HFF-Myc (cell line): ENCODE results near the gene PLB1.

Source experiments
- DNase-seq: peaks from one replicate; pipeline ENCODE4 v3.0.0-alpha.2; 2011; ENCODE audit warnings: low read depth; ENCODE audit errors: extremely low read depth
- H3K4me3 ChIP-seq: replicated peaks from 2 replicates; pipeline ENCODE4 v1.5.1; 2011; ENCODE audit warnings: low read depth, mild to moderate bottlenecking, control low read depth, low read length
- TF ChIP-seq, protein P1 (sequence below): IDR thresholded peaks from 2 replicates; pipeline ENCODE4 v1.5.1; 2012; ENCODE audit warnings: mild to moderate bottlenecking, low read depth, low read length, control low read depth; ENCODE audit errors: missing control alignments

Gene PLB1

DNA sequence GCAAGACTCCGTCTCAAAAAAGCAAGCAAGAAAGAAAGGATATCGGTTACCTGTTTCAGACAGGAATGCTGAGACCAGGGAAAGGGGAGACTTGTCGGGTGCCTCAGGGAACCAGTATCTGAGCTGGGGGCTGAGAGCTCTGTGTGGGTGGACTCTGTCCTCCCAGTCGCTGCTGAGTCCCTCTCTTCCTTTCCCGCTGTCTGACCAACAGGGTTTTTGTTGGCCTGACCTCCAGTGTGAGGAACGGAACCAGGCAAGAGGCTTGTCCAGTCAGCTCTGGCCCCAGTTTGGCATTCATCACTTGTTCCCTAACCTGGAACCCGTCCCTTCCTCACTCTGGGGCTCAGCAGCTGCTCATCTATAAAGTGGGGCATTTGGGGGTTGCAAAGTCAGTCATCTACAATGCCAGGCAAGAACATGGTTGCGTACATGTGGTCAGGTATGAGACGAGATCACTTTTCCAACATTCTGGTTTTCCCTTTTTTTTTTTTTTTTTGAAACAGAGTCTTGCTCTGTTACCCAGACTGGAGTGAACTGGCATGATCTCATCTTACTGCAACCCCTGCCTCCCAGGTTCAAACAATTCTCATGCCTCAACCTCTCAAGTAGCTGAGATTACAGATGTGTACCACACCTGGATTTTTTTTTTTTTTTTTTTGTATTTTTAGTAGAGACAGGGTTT is 116.4 kb downstream of the PLB1 start:
- TF ChIP-seq, protein P1, sequence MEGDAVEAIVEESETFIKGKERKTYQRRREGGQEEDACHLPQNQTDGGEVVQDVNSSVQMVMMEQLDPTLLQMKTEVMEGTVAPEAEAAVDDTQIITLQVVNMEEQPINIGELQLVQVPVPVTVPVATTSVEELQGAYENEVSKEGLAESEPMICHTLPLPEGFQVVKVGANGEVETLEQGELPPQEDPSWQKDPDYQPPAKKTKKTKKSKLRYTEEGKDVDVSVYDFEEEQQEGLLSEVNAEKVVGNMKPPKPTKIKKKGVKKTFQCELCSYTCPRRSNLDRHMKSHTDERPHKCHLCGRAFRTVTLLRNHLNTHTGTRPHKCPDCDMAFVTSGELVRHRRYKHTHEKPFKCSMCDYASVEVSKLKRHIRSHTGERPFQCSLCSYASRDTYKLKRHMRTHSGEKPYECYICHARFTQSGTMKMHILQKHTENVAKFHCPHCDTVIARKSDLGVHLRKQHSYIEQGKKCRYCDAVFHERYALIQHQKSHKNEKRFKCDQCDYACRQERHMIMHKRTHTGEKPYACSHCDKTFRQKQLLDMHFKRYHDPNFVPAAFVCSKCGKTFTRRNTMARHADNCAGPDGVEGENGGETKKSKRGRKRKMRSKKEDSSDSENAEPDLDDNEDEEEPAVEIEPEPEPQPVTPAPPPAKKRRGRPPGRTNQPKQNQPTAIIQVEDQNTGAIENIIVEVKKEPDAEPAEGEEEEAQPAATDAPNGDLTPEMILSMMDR, result no peak
- no peak overlapping the region for H3K4me3 ChIP-seq
- no peak for DNase-seq

DNA sequence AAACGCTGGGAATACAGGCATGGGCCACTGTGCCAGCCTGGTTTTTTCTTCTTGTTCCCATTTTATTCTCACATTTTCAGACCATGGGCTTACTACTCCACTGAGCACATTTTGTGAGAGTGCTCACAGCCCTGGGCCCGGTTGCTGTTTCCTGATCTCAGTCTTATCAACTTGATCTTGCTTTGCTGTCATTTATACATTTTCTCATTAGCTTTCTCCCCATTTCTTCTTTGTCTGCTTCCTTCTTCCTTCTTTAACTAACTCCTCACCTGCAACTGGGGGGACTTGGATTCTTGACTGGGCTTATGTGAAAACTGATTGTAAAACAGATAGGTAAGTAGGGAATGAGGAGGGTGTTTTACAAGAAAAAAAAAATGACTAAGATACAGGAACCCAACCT is 117.3 kb downstream of the PLB1 start:
- no peak for DNase-seq
- TF ChIP-seq, protein P1, result no peak
- no peak overlapping the region for H3K4me3 ChIP-seq

DNA sequence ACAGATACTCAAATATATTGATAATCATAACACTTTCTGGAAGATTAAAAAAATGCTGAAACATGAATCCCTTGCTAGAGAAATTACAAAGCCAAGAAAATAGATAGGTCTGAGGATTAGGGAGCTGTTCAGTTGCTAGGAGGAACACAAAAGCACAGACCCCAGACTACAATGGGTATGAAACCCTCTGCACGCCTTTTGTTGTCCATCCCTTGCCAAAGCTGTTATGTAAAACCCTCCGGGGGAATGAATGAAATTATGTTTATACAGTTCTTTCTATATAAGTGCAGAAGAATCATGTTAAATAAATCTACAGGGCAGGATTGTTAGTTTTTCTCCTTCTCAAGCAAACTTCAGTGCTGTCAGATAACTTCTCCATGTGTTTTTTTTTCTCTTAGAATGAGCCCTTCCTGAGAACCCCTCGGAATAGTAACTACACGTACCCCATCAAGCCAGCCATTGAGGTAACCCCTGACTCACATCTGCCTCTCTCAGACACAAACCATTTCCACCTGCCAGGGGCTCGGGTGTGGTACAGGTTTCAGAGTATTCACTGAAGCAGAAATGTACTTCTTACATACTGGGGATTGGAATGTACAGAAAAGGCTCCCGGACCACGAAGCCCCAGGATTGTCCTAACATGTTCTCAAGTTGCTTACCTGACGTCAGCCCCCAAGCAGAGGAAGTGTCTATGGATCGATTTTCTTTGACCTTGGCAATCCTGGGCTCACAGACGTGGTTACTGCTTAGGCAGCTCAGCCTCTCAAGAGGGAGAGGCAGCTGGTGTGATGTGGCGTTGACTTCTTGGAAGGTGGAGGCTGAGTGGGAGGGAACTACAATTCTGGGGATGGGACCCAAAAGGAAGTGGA is 118.0 kb downstream of the PLB1 start:
- DNase-seq, result no peak
- H3K4me3 ChIP-seq, result no peak overlapping the region
- TF ChIP-seq, protein P1, result no peak

DNA sequence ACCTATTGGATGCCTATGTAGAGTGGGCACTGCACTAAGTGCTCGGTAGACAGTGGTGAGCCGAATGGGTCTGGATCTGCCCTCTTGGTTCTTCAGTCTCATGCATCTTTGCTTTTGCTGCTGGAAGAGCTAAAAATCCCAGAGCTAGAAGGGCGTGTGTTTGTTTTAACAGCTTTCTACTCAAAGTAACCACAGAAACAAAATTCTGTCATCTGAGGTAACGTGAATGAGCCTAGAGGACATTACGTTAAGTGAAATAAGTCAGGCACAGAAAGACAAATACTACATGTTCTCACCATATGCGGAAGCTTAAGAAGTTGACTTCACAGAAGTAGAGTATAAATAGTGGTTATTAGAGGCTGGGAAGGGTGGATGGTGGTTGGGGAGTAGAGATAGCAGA is 119.8 kb downstream of the PLB1 start:
- H3K4me3 ChIP-seq, result no peak overlapping the region
- TF ChIP-seq, protein P1, result no peak
- no peak for DNase-seq

DNA sequence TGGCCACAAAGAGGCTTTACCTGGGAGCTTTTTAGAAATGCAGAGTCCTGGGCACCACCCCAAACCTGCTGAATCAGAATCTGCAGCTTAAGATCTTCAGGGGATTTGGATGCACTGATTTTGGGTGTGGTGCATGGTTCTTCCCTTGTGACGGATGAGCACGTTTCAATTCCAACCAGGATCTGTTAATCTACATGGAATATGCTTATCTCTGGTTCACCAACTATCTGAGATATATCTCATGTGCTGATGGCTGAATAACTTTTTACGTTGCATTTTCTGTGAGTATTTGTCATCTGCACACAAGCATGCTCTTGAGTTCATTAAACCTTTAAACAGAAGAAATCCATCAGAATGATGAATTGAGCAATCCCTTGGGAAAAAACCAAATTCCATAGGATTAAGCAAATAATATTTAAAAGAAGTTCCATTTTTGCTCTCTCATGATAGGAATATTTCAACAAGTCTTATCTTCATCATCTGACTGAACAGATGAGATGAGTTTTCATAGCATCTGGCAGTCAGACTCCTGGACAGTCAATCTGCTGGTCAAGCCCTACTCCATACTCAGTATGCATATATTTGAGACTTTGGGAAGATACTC is 120.6 kb downstream of the PLB1 start:
- TF ChIP-seq, protein P1, result no peak
- H3K4me3 ChIP-seq, result no peak overlapping the region
- no peak for DNase-seq

DNA sequence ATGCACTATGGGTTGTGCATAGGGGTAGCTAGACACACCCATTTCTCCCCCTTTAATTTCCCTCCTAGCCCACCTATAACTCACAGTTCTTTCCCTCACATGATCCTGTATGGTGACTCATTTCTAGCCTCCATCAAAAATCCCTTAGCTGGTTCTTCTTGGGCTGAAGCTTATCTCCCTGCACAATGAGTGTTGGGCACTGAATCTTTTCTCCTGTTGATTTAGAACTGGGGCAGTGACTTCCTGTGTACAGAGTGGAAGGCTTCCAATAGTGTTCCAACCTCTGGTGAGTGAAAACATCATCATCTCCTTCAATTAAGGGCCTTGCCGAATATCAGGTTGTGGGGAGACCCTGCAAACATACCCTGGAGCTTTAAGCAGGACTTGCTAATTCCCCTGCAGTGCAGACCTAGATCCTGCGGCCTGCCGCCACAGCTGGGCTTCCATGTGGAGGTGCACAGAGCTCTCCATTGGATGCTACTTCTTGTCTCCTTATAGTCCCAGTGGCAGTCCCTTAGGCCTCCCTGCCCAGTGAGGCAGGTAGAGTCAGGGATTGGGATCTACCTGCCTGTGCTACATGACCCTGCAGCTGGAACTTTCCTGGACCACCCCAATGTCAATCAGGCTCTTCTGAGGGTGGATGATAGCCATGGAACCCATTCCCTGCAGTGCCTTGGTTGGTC is 121.8 kb downstream of the PLB1 start:
- DNase-seq, result no peak
- no peak overlapping the region for H3K4me3 ChIP-seq
- TF ChIP-seq, protein P1, result no peak
